Measurements from ENCODE around the gene GAL.

Gene GAL

DNA sequence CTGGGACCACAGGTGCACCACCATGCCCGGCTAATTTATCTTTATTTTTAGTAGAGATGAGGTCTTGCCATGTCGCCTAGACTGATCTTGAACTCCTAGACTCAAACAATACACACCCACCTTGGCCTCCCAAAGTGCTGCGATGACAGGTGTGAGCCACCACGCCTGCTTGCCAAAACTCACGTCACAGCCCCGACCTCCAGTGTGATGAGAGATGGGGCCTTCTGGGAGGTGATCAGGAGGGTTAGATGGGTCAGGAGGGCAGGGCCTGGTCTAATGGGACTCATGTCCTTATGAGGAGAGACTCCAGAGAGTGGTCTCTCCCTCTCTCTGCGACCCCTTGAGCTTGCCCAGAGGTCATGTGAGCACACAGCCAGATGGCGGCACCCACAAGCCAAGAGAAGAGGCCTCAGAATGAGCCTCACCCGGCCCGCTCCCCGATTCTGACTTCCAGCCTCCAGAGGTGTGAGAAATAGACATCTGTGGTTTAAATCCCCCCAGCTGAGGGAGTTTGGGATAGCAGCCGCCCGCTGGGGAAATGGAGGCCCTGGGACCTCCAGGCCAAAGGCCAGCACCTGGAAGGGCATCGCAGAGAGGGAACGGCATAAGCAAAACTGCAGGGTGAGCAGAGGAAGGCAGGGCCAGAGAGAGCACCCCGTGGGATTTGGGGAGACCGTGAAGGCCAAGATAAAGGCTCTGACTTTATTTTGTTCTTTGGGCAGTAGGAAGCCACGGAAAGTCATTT lies 24.1 kb upstream of the GAL start:
- no peak overlapping the region for H3K9ac ChIP-seq (ENCODE audit: low read length)
- no peaks in the 10 kb centered on the region for H3K36me3 ChIP-seq (ENCODE audit: control insufficient read depth, low read depth, low read length)
- H3K27ac ChIP-seq (ENCODE audit: low read length) = no peak overlapping the region
- no peaks in the 10 kb centered on the region for H3K27me3 ChIP-seq (ENCODE audit: control insufficient read depth, insufficient read depth, low read length)
- H3K9me3 ChIP-seq (ENCODE audit: control insufficient read depth, low read depth, low read length) = no peaks in the 10 kb centered on the region
- no peaks in the 10 kb centered on the region for H3K4me1 ChIP-seq (ENCODE audit: control insufficient read depth, low read depth, low read length)
- H3K4me3 ChIP-seq (ENCODE audit: low read length) = no peak overlapping the region

- no peak overlapping the region for H3K4me3 ChIP-seq (ENCODE audit: low read length)
- no peaks in the 10 kb centered on the region for H3K36me3 ChIP-seq (ENCODE audit: control insufficient read depth, low read depth, low read length)
- H3K27ac ChIP-seq (ENCODE audit: low read length) = no peak overlapping the region
- H3K4me1 ChIP-seq (ENCODE audit: control insufficient read depth, low read depth, low read length) = no peaks in the 10 kb centered on the region
- no peak overlapping the region for H3K9ac ChIP-seq (ENCODE audit: low read length)
- no peaks in the 10 kb centered on the region for H3K9me3 ChIP-seq (ENCODE audit: control insufficient read depth, low read depth, low read length)
- H3K27me3 ChIP-seq (ENCODE audit: control insufficient read depth, insufficient read depth, low read length) = no peaks in the 10 kb centered on the region
Measured at GRCh38 chr11:68661014-68661413, 23.3 kb upstream of the GAL start.

GRCh38 chr11:68661697-68662603 lies 22.4 kb upstream of the GAL start:
- Histone ChIP-seq H3K27ac (ENCODE audit: low read length) (no peak overlapping the region), H3K9me3 (ENCODE audit: control insufficient read depth, low read depth, low read length) (no peaks in the 10 kb centered on the region), H3K27me3 (ENCODE audit: control insufficient read depth, insufficient read depth, low read length) (no peaks in the 10 kb centered on the region), H3K4me1 (ENCODE audit: control insufficient read depth, low read depth, low read length) (peaks cover 6% of the 10 kb centered on the region), H3K4me3 (ENCODE audit: low read length) (no peak overlapping the region), H3K36me3 (ENCODE audit: control insufficient read depth, low read depth, low read length) (no peaks in the 10 kb centered on the region), H3K9ac (ENCODE audit: low read length) (no peak overlapping the region)

- Histone ChIP-seq H3K27me3 (ENCODE audit: control insufficient read depth, insufficient read depth, low read length) (no peaks in the 10 kb centered on the region), H3K27ac (ENCODE audit: low read length) (no peak overlapping the region), H3K9me3 (ENCODE audit: control insufficient read depth, low read depth, low read length) (no peaks in the 10 kb centered on the region), H3K36me3 (ENCODE audit: control insufficient read depth, low read depth, low read length) (no peaks in the 10 kb centered on the region), H3K4me3 (ENCODE audit: low read length) (no peak overlapping the region), H3K9ac (ENCODE audit: low read length) (no peak overlapping the region), H3K4me1 (ENCODE audit: control insufficient read depth, low read depth, low read length) (peaks cover 6% of the 10 kb centered on the region)
Measured at GRCh38 chr11:68663482-68664010, 20.8 kb upstream of the GAL start.

DNA sequence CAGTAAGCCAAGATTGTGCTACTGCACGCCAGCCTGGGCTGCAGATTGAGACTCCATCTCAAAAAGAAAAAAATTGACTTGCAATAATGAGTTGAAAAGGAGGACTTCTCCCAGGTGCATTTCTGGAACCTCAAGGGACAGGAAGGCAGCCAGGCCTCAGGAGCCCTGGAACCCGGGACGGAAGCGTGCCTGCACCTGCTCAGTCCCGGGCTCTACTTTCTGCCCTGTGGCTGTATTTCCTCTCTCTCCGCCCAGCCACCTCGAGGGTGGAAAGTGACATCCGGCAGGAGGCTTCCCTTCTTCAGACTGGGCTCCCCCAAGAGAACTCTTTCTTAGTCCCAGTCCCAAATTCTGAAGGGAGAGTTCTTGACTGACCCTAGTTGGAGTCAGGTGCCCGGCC lies 20.2 kb upstream of the GAL start:
- Histone ChIP-seq H3K9ac (ENCODE audit: low read length) (no peak overlapping the region), H3K36me3 (ENCODE audit: control insufficient read depth, low read depth, low read length) (no peaks in the 10 kb centered on the region), H3K9me3 (ENCODE audit: control insufficient read depth, low read depth, low read length) (no peaks in the 10 kb centered on the region), H3K27me3 (ENCODE audit: control insufficient read depth, insufficient read depth, low read length) (no peaks in the 10 kb centered on the region), H3K27ac (ENCODE audit: low read length) (no peak overlapping the region), H3K4me1 (ENCODE audit: control insufficient read depth, low read depth, low read length) (peaks cover 6% of the 10 kb centered on the region), H3K4me3 (ENCODE audit: low read length) (no peak overlapping the region)

- H3K4me3 ChIP-seq (ENCODE audit: low read length) = no peak overlapping the region
- no peaks in the 10 kb centered on the region for H3K9me3 ChIP-seq (ENCODE audit: control insufficient read depth, low read depth, low read length)
- H3K4me1 ChIP-seq (ENCODE audit: control insufficient read depth, low read depth, low read length) = peaks cover 6% of the 10 kb centered on the region
- no peaks in the 10 kb centered on the region for H3K36me3 ChIP-seq (ENCODE audit: control insufficient read depth, low read depth, low read length)
- H3K27me3 ChIP-seq (ENCODE audit: control insufficient read depth, insufficient read depth, low read length) = no peaks in the 10 kb centered on the region
- H3K27ac ChIP-seq (ENCODE audit: low read length) = no peak overlapping the region
- H3K9ac ChIP-seq (ENCODE audit: low read length) = no peak overlapping the region
Measured at GRCh38 chr11:68664906-68665305, 19.4 kb upstream of the GAL start.

GRCh38 chr11:68665436-68665835 lies 18.9 kb upstream of the GAL start:
- Histone ChIP-seq H3K4me3 (ENCODE audit: low read length) (no peak overlapping the region), H3K4me1 (ENCODE audit: control insufficient read depth, low read depth, low read length) (peaks cover 6% of the 10 kb centered on the region), H3K27ac (ENCODE audit: low read length) (no peak overlapping the region), H3K9me3 (ENCODE audit: control insufficient read depth, low read depth, low read length) (no peaks in the 10 kb centered on the region), H3K36me3 (ENCODE audit: control insufficient read depth, low read depth, low read length) (no peaks in the 10 kb centered on the region), H3K9ac (ENCODE audit: low read length) (no peak overlapping the region), H3K27me3 (ENCODE audit: control insufficient read depth, insufficient read depth, low read length) (no peaks in the 10 kb centered on the region)

DNA sequence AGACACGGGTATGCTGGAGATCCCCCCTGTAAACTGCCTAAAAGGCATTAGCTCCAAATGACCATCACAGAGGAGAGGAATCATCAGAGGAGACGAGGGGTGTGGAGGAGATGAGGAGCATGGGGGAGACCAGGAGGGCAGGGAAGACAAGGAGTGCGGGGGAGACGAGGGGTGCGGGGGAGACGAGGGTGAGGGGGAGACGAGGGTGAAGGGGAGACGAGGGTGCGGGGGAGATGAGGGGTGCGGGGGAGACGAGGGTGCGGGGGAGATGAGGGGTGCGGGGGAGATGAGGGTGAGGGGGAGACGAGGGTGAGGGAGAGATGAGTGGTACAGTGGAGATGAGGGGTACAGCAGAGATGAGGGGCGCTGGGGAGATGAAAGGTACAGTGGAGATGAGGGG lies 17.5 kb upstream of the GAL start:
- no peaks in the 10 kb centered on the region for H3K27me3 ChIP-seq (ENCODE audit: control insufficient read depth, insufficient read depth, low read length)
- H3K9ac ChIP-seq (ENCODE audit: low read length) = no peak overlapping the region
- H3K9me3 ChIP-seq (ENCODE audit: control insufficient read depth, low read depth, low read length) = no peaks in the 10 kb centered on the region
- no peak overlapping the region for H3K27ac ChIP-seq (ENCODE audit: low read length)
- peaks cover 6% of the 10 kb centered on the region for H3K4me1 ChIP-seq (ENCODE audit: control insufficient read depth, low read depth, low read length)
- H3K36me3 ChIP-seq (ENCODE audit: control insufficient read depth, low read depth, low read length) = no peaks in the 10 kb centered on the region
- H3K4me3 ChIP-seq (ENCODE audit: low read length) = no peak overlapping the region

DNA sequence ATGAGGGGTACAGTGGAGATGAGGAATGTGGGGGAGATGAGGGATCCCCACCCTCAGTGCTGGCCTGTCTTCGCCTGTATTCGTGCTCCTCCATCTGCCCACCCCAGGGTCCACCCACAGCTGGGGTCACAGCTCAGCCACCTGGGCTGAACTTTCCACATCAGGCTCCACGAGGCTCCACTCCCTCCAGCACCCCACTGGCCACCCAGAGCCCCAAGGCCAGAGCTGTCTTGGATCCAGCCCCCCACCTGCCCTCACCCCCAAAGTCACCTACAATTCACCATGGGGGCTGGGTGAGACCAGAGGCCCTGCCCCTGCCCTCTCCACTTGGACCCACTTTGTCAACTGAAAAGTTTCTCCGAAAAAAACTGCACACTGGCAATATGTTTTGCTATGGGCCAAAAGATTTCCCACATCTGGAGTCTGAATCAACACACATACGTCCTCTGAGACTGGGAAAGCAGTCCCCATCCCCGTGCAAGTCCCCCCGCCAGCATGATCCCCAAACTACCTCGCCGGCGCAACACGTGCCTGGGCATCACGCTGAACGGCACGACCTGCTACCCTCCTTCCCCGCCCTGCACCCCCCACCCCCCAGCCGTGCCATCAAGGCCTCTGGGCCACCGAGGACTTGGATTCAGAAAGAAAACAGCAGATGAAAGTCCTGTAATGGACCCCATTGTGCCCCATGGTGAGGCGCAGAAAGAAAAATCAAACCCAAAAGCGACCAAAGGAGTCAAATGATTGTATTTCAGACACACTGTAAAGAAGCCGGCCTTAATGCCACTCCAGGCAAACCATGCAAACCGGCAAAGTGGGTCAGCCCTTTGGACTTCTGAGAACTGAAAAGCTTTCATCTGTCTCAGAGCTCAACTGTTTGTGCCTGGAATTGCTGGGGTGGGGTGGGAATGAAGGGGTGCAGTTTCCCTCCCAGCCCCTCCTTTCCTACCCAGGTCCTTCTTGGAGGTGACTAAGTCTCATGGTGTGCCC lies 16.5 kb upstream of the GAL start:
- H3K27ac ChIP-seq (ENCODE audit: low read length) = no peak overlapping the region
- H3K36me3 ChIP-seq (ENCODE audit: control insufficient read depth, low read depth, low read length) = no peaks in the 10 kb centered on the region
- peaks cover 6% of the 10 kb centered on the region for H3K4me1 ChIP-seq (ENCODE audit: control insufficient read depth, low read depth, low read length)
- no peaks in the 10 kb centered on the region for H3K9me3 ChIP-seq (ENCODE audit: control insufficient read depth, low read depth, low read length)
- no peak overlapping the region for H3K9ac ChIP-seq (ENCODE audit: low read length)
- H3K27me3 ChIP-seq (ENCODE audit: control insufficient read depth, insufficient read depth, low read length) = no peaks in the 10 kb centered on the region
- H3K4me3 ChIP-seq (ENCODE audit: low read length) = no peak overlapping the region

GRCh38 chr11:68669301-68670090 lies 14.8 kb upstream of the GAL start:
- no peaks in the 10 kb centered on the region for H3K27me3 ChIP-seq (ENCODE audit: control insufficient read depth, insufficient read depth, low read length)
- no peaks in the 10 kb centered on the region for H3K9me3 ChIP-seq (ENCODE audit: control insufficient read depth, low read depth, low read length)
- no peak overlapping the region for H3K27ac ChIP-seq (ENCODE audit: low read length)
- H3K4me3 ChIP-seq (ENCODE audit: low read length) = no peak overlapping the region
- H3K4me1 ChIP-seq (ENCODE audit: control insufficient read depth, low read depth, low read length) = peaks cover 6% of the 10 kb centered on the region
- no peak overlapping the region for H3K9ac ChIP-seq (ENCODE audit: low read length)
- no peaks in the 10 kb centered on the region for H3K36me3 ChIP-seq (ENCODE audit: control insufficient read depth, low read depth, low read length)
